WERI-Rb-1 (cell line): ENCODE data around the gene ASL.
"Not testable (repeated sequence)": the region's sequence is repeated elsewhere in the genome, so short reads cannot be mapped to it uniquely, and the experiment has no call there.

Experiments
- DNase-seq: peaks from one replicate; pipeline ENCODE4 v3.0.0-alpha.2; 2020
- H3K27ac ChIP-seq: fragments of 250-450 bp; sonication (Bioruptor Pico); 2 replicates; pipeline ENCODE4 v1.5.1; 2020; ENCODE audit warnings: mild to moderate bottlenecking, moderate library complexity
- H3K27me3 ChIP-seq: fragments of 250-450 bp; sonication (Bioruptor Pico); 2 replicates; pipeline ENCODE4 v1.5.1; 2021; ENCODE audit warnings: mild to moderate bottlenecking, low read depth, moderate library complexity; ENCODE audit not compliant: insufficient read depth, severe bottlenecking
- H3K36me3 ChIP-seq: fragments of 250-450 bp; sonication (Bioruptor Pico); 2 replicates; pipeline ENCODE4 v1.5.1; 2020; ENCODE audit warnings: mild to moderate bottlenecking, moderate library complexity
- H3K4me3 ChIP-seq: 2 replicates; pipeline ENCODE4 v1.5.1; 2011; ENCODE audit warnings: low read depth, mild to moderate bottlenecking, control low read depth, low read length
- H3K9me3 ChIP-seq: fragments of 250-450 bp; sonication (Bioruptor Pico); 2 replicates; pipeline ENCODE4 v1.5.1; 2021; ENCODE audit warnings: mild to moderate bottlenecking, moderate library complexity; ENCODE audit not compliant: severe bottlenecking
- TF ChIP-seq, protein P1 (sequence below): IDR thresholded peaks from 2 replicates; pipeline ENCODE4 v1.5.1; 2011; ENCODE audit warnings: low read depth, mild to moderate bottlenecking, control low read depth, inconsistent platforms, low read length

ASL gene

DNA sequence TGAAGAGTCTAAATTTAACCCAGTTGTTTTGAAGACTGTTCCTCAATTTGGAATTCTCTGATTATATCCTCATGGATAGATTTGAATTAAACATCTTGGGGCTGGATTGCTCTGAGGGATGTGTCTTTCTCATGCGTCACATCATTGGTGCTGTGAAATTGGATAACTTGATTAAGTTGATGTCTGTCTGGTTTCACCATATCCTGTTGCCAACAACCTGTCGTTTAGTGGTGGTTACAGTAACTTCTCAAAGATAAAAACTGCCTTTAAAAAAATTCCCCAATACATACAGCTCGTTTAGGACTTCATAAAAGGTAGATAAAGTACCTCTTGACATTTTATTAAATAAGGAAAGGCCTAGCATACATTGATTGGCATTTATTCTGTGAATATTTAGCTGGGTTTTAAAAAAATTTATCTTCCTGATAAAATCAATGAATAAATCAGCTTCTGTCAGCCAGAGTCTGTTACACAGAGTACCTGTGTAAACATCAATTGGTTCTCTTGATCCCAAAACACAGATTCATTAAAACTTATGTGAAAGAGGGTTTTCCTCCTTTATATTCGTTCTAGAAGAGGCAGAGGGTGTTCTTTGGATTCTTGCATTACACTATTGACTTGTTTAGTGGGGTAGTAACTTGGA, 49.6 kb downstream of the ASL start:
- Histone ChIP-seq H3K27ac (no peak overlapping the region), H3K36me3 (peaks cover 7% of the 10 kb centered on the region), H3K9me3 (no peaks in the 10 kb centered on the region), H3K4me3 (no peak overlapping the region), H3K27me3 (no peaks in the 10 kb centered on the region)
- no peak for DNase-seq
- TF ChIP-seq, protein P1, sequence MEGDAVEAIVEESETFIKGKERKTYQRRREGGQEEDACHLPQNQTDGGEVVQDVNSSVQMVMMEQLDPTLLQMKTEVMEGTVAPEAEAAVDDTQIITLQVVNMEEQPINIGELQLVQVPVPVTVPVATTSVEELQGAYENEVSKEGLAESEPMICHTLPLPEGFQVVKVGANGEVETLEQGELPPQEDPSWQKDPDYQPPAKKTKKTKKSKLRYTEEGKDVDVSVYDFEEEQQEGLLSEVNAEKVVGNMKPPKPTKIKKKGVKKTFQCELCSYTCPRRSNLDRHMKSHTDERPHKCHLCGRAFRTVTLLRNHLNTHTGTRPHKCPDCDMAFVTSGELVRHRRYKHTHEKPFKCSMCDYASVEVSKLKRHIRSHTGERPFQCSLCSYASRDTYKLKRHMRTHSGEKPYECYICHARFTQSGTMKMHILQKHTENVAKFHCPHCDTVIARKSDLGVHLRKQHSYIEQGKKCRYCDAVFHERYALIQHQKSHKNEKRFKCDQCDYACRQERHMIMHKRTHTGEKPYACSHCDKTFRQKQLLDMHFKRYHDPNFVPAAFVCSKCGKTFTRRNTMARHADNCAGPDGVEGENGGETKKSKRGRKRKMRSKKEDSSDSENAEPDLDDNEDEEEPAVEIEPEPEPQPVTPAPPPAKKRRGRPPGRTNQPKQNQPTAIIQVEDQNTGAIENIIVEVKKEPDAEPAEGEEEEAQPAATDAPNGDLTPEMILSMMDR, result no peak

DNA sequence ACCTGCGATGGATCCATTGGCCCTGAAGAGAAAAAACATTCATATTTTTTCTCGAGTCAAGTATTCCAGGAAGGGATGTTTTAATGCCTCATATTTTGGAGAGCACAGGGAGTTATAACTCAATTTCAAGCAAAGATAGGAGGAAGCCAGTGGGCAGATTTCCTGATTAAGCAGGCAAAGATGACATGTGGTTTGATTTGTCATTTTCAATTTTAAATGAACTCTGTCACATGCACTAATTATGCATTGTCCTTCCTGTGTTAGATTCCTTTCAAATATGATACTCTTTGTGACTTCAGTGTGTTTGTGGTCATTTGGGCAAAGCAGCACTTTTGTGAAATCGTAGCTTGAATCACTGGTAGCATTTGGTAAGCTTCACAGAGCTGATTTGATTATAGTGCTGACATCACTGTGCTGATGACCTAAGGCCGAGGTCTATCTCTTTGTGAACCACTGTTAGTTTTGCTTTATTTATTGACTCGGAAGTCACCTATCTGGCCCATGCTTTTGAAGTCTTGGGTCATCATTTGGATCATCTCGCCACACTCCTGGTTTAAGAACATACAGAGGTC, 50.2 kb downstream of the ASL start:
- H3K4me3 ChIP-seq, DNase-seq, H3K27ac ChIP-seq, H3K27me3 ChIP-seq, H3K9me3 ChIP-seq: not testable (repeated sequence)
- peaks cover 14% of the 10 kb centered on the region for H3K36me3 ChIP-seq

DNA sequence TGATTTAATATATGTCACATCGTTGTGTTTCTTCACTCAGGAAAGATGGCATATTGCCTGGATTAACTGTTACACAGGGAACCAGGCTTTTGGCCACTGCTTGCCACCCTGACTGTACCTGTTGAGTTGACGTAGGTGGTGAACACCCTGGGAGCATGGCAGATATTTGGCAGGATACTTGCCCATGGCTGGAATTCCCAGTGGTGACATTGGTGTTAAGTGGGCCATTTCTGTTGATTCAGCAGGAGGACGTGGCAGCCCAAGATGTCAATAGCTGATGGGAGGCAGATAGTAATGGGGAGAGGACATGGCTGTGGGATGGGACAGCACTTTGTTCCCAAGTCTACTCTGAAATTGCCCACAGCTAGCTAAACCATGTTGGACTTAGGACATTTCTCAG, 51.6 kb downstream of the ASL start:
- H3K27me3 ChIP-seq, H3K9me3 ChIP-seq, H3K4me3 ChIP-seq, H3K27ac ChIP-seq, DNase-seq: not testable (repeated sequence)
- peaks cover 20% of the 10 kb centered on the region for H3K36me3 ChIP-seq

DNA sequence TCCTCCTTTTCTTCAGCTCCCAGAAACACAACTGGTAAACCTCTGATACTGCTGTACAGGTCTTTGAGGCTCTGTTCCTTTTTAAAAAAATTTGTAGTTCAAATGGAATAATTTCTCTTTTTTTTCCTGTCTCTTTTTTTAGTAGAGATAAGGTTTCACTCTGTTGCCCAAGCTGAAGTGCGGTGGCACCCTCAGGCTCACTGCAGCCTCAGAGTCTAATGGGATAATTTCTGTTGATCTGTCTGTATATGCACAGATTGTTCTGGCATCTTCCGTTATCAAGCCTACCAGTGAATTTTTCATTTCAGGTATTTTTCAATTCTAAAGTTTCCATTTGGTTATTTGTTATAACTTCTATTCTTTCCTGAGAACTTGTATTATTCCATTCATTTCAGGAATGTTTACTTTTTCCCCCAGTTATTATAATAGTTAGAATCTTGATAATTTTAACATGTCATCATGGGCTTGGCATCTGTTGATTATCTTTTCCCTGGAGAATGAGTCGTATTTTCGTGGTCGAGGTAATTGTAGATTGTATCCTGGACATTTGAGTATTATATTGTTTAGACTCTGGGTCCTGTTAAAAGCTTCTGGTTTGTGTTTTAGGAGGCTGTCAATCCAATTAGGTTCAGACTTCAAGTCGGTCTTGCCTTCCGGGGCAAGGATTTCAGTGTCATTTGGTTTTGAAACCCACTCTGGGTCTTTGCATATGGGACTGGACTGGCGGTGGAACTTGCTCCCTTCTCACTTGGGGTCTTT, 63.6 kb downstream of the ASL start:
- H3K27ac ChIP-seq, result no peak overlapping the region
- peaks cover 41% of the 10 kb centered on the region for H3K36me3 ChIP-seq
- TF ChIP-seq, protein P1, result no peak
- no peaks in the 10 kb centered on the region for H3K9me3 ChIP-seq
- DNase-seq, result no peak
- no peak overlapping the region for H3K4me3 ChIP-seq
- no peaks in the 10 kb centered on the region for H3K27me3 ChIP-seq

DNA sequence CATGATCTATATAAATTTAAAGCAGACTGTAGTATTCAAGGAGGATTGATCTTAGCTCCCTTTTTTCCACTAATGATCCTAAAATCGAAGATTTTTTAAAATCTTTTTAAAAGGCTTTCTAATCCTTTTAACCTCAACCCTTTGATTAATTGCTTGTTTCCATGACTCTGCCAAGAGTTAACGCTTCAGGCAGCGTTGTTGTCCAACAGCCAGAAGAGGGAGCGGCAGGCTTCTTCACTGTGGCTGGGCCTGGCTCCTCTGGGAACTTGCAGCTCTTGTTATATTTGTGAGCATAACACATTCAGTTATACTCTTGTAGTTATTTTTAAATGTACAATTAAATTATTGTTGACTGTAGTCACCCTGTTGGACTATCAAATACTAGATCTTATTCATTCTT, 65.3 kb downstream of the ASL start:
- Histone ChIP-seq H3K36me3 (peaks cover 40% of the 10 kb centered on the region), H3K4me3 (no peak overlapping the region), H3K9me3 (no peaks in the 10 kb centered on the region), H3K27me3 (no peaks in the 10 kb centered on the region), H3K27ac (no peak overlapping the region)
- peak; percentile 45 for DNase-seq
- TF ChIP-seq, protein P1, result peak; percentile 49; the same call in 1 of the 2 replicates

DNA sequence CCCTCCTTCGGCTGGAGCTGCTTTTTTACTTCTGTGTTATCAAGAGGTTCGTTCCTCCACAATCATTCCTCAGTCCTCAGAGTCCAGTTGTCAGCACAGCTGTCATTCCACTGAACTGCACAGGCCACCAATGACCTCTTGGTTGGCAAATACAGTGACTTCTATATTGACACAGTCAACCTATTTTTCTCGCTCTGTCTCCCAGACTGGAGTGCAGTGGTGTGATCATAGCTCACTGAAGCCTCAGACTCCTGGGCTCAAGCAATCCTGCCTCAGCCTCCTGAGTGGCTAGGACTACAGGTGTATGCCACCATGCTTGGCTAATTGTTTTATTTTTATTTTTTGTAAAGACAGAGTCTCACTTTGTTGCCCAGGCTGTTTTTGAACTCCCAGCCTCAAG, 66.7 kb downstream of the ASL start:
- Histone ChIP-seq H3K27me3 (no peaks in the 10 kb centered on the region), H3K36me3 (peaks cover 41% of the 10 kb centered on the region), H3K27ac (no peak overlapping the region), H3K9me3 (no peaks in the 10 kb centered on the region), H3K4me3 (no peak overlapping the region)
- TF ChIP-seq, protein P1, result no peak
- no peak for DNase-seq
